AG04450 (cell line): Measurements from ENCODE around the gene KEL. TPM values are rescaled to one million over a fixed set of nuclear protein-coding genes. Genes with fewer than 3 reads are reported as not detected.

Experiments used
- CTCF ChIA-PET: fragments of 300-600, 350-600 bp; formaldehyde crosslinking; extraction: SDS; loops from one replicate; lab custom pipeline; 2022; ENCODE audit warnings: antibody characterized with exemption, inconsistent platforms; lab: Charles Lee
- POLR2A ChIA-PET: fragments of 350-600 bp; formaldehyde crosslinking; extraction: SDS; loops from one replicate; lab custom pipeline; 2021; ENCODE audit warnings: antibody characterized with exemption, inconsistent platforms; lab: Yijun Ruan, JAX
- DNase-seq: peaks from one replicate; pipeline ENCODE4 v3.0.0-alpha.2; 2011; ENCODE audit warnings: low read depth, low spot score
- H3K27ac ChIP-seq: one replicate; pipeline ENCODE4 v1.5.1; 2012; ENCODE audit warnings: low read depth, low read length, control low read depth
- H3K27me3 ChIP-seq: one replicate; pipeline ENCODE4 v1.6.0; 2012; ENCODE audit warnings: low read length; ENCODE audit not compliant: control insufficient read depth, insufficient read depth
- H3K4me3 ChIP-seq: 2 replicates; pipeline ENCODE4 v1.5.1; 2011; ENCODE audit warnings: mild to moderate bottlenecking, low read depth, low read length, control low read depth
- H3K9me3 ChIP-seq: 2 replicates; pipeline ENCODE4 v1.5.1; 2012; ENCODE audit warnings: low read length; ENCODE audit not compliant: control insufficient read depth, insufficient read depth
- polyA plus RNA-seq: library from polyadenylated mRNA; depleted of rRNA; stranded (reverse); fragments of >200 nt; gene quantifications from 2 replicates; pipeline ENCODE4 v1.2.3, GENCODE V29; 2011
- TF ChIP-seq, protein P1 (sequence below): IDR thresholded peaks from 2 replicates; pipeline ENCODE4 v1.5.1; 2011; ENCODE audit warnings: low read depth, low read length, control low read depth, inconsistent platforms

The KEL gene
- polyA plus RNA-seq, 1 experiment: 0.09 TPM

- ChIA-PET POLR2A (no interaction called here), CTCF (no interaction called here)
- DNase-seq: no peak
- no peak overlapping the region for H3K4me3 ChIP-seq
- H3K27me3 ChIP-seq: no peaks in the 10 kb centered on the region
- H3K9me3 ChIP-seq: peaks cover 52% of the 10 kb centered on the region
- TF ChIP-seq, protein P1, sequence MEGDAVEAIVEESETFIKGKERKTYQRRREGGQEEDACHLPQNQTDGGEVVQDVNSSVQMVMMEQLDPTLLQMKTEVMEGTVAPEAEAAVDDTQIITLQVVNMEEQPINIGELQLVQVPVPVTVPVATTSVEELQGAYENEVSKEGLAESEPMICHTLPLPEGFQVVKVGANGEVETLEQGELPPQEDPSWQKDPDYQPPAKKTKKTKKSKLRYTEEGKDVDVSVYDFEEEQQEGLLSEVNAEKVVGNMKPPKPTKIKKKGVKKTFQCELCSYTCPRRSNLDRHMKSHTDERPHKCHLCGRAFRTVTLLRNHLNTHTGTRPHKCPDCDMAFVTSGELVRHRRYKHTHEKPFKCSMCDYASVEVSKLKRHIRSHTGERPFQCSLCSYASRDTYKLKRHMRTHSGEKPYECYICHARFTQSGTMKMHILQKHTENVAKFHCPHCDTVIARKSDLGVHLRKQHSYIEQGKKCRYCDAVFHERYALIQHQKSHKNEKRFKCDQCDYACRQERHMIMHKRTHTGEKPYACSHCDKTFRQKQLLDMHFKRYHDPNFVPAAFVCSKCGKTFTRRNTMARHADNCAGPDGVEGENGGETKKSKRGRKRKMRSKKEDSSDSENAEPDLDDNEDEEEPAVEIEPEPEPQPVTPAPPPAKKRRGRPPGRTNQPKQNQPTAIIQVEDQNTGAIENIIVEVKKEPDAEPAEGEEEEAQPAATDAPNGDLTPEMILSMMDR: no peak
- no peak overlapping the region for H3K27ac ChIP-seq
These were observed 18.4 kb downstream of the KEL start for GRCh38 chr7:142943706-142944268.

GRCh38 chr7:142942746-142943145 is 19.4 kb downstream of the KEL start:
- POLR2A ChIA-PET: no interaction called here
- no peak overlapping the region for H3K27ac ChIP-seq
- no peak for DNase-seq
- no peaks in the 10 kb centered on the region for H3K27me3 ChIP-seq
- H3K9me3 ChIP-seq: peaks cover 52% of the 10 kb centered on the region
- TF ChIP-seq, protein P1: no peak
- CTCF ChIA-PET: no interaction called here
- H3K4me3 ChIP-seq: no peak overlapping the region

- DNase-seq: no peak
- peaks cover 53% of the 10 kb centered on the region for H3K9me3 ChIP-seq
- H3K27ac ChIP-seq: no peak overlapping the region
- TF ChIP-seq, protein P1: no peak
- H3K27me3 ChIP-seq: no peaks in the 10 kb centered on the region
- ChIA-PET CTCF (no interaction called here), POLR2A (no interaction called here)
- H3K4me3 ChIP-seq: no peak overlapping the region
These were observed 20.6 kb downstream of the KEL start for GRCh38 chr7:142941541-142941940.

- DNase-seq: no peak
- TF ChIP-seq, protein P1: no peak
- CTCF ChIA-PET: no interaction called here
- peaks cover 56% of the 10 kb centered on the region for H3K9me3 ChIP-seq
- H3K4me3 ChIP-seq: no peak overlapping the region
- H3K27me3 ChIP-seq: no peaks in the 10 kb centered on the region
- POLR2A ChIA-PET: no interaction called here
- H3K27ac ChIP-seq: no peak overlapping the region
These were observed 21.1 kb downstream of the KEL start for GRCh38 chr7:142940966-142941535.

DNA sequence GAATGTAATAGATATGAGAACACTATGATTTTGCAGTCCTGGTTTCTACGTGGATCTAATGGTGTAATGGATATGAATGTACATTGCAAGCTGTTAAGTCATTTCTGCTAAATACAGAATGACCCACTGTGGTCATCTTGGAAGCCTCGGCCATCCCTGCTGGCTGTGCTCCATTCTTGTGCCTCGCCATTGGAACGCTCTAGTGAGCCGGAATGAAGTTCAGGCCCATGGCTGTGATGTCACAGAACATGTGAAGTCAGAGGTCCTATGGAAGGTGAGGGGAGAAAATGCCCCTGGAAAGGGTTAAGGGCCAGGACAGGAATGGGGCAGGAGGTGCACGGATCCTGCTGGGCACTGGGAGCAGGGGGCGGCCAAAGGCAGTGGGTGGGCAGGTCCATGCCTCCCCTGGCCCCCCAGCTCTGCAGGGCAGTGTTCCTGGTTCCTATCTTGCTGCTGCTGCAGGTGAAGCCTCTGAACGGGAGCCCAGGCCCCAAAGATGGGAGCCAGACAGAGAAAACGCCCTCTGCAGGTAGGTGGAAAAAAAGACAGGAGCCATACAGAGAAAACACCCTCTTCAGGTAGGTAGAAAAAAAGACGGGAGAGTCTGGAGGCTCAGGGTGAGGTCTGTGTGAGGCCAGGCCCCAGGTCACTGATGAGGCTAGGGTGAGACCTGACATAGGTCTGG is 22.8 kb downstream of the KEL start, which contains the start of gene LLCFC1:
Gene LLCFC1 (plus strand): TSS at position 259 of the 685 bp plus-strand sequence. CDS start 138 bp downstream, at position 397.
- peaks cover 47% of the 10 kb centered on the region for H3K9me3 ChIP-seq
- CTCF ChIA-PET: no interaction called here
- TF ChIP-seq, protein P1: no peak
- POLR2A ChIA-PET: no interaction called here
- no peaks in the 10 kb centered on the region for H3K27me3 ChIP-seq
- no peak for DNase-seq
- no peak within 1 kb of the TSS for H3K27ac ChIP-seq
- H3K4me3 ChIP-seq: no peak within 1 kb of the TSS
